GM23338 (cell line): ENCODE data around the gene PACSIN1. TPM values are rescaled to one million over a fixed set of nuclear protein-coding genes. Genes with fewer than 3 reads are reported as not detected.

Experiments used
- ATAC-seq: fragments of 200-7000 bp; cut with Tn5 transposase; 3 replicates; pipeline ENCODE4 v1.9.1; 2020
- DNase-seq: peaks from one replicate; pipeline ENCODE4 v3.0.0-alpha.2; 2015; ENCODE audit warnings: low spot score
- H2AFZ ChIP-seq: fragments of 200-600 bp; sonication (generic); 2 replicates; pipeline ENCODE4 v1.8.0; 2016; ENCODE audit warnings: antibody characterized with exemption, mild to moderate bottlenecking, moderate library complexity
- H3F3A ChIP-seq: fragments of 200-600 bp; sonication (generic); replicated peaks from 2 replicates; pipeline ENCODE4 v1.8.0; 2017; ENCODE audit warnings: antibody characterized with exemption, mixed run types, low read depth
- H3K27ac ChIP-seq: fragments of 200-600 bp; sonication (generic); 2 replicates; pipeline ENCODE4 v1.6.1; 2016; ENCODE audit warnings: low read depth
- H3K27me3 ChIP-seq: fragments of 200-600 bp; sonication (generic); 2 replicates; pipeline ENCODE4 v1.8.0; 2016; ENCODE audit warnings: mild to moderate bottlenecking, mixed run types, moderate library complexity; ENCODE audit not compliant: insufficient read depth
- H3K36me3 ChIP-seq: fragments of 200-600 bp; sonication (generic); 2 replicates; pipeline ENCODE4 v1.8.0; 2016; ENCODE audit warnings: mild to moderate bottlenecking; ENCODE audit not compliant: insufficient read depth
- H3K4me1 ChIP-seq: fragments of 200-600 bp; sonication (generic); 2 replicates; pipeline ENCODE4 v1.8.0; 2016; ENCODE audit warnings: mild to moderate bottlenecking, moderate library complexity; ENCODE audit not compliant: insufficient read depth
- H3K4me2 ChIP-seq: fragments of 200-600 bp; sonication (generic); 2 replicates; pipeline ENCODE4 v1.7.1; 2017; ENCODE audit warnings: mixed run types
- H3K4me3 ChIP-seq: fragments of 200-600 bp; sonication (generic); 2 replicates; pipeline ENCODE4 v1.6.1; 2016; ENCODE audit warnings: mixed run types
- H3K79me2 ChIP-seq: fragments of 200-600 bp; sonication (generic); replicated peaks from 2 replicates; pipeline ENCODE4 v1.8.0; 2017; ENCODE audit warnings: mild to moderate bottlenecking; ENCODE audit not compliant: insufficient read depth
- H3K9me2 ChIP-seq: fragments of 200-600 bp; sonication (generic); 2 replicates; pipeline ENCODE4 v1.8.0; 2017; ENCODE audit not compliant: insufficient read depth
- H4K20me1 ChIP-seq: fragments of 200-600 bp; sonication (generic); replicated peaks from 2 replicates; pipeline ENCODE4 v1.8.0; 2017; ENCODE audit warnings: mild to moderate bottlenecking; ENCODE audit not compliant: insufficient read depth
- H3K27ac Mint-ChIP-seq: 2 replicates; pipeline ENCODE4 v1.8.0; 2020; ENCODE audit warnings: inconsistent platforms, mild to moderate bottlenecking, moderate library complexity, mixed read lengths
- H3K27me3 Mint-ChIP-seq: 3 replicates; pipeline ENCODE4 v1.8.0; 2022; ENCODE audit warnings: low read depth, mild to moderate bottlenecking, moderate library complexity, mixed read lengths, inconsistent platforms; ENCODE audit not compliant: insufficient read depth, poor library complexity
- H3K36me3 Mint-ChIP-seq: 3 replicates; pipeline ENCODE4 v1.8.0; 2021; ENCODE audit warnings: low read depth, mild to moderate bottlenecking, inconsistent platforms, moderate library complexity, mixed read lengths
- H3K4me1 Mint-ChIP-seq: 3 replicates; pipeline ENCODE4 v1.8.0; 2020; ENCODE audit warnings: mild to moderate bottlenecking, inconsistent platforms, mixed read lengths
- H3K4me3 Mint-ChIP-seq: 3 replicates; pipeline ENCODE4 v1.8.0; 2021; ENCODE audit warnings: moderate library complexity, mild to moderate bottlenecking, inconsistent platforms, mixed read lengths
- H3K9me3 Mint-ChIP-seq: 3 replicates; pipeline ENCODE4 v1.8.0; 2020; ENCODE audit warnings: moderate library complexity, mild to moderate bottlenecking, inconsistent platforms, mixed read lengths
- CREB1 ChIP-seq: fragments of 250-450 bp; sonication (Bioruptor Pico); IDR thresholded peaks from 2 replicates; pipeline ENCODE4 v1.5.0; 2020; ENCODE audit warnings: low read depth, mild to moderate bottlenecking, moderate library complexity
- EZH2 ChIP-seq: fragments of 200-600 bp; sonication (generic); IDR thresholded peaks from one replicate; pipeline ENCODE4 v1.8.0; 2017; ENCODE audit warnings: antibody characterized with exemption, mild to moderate bottlenecking, low read depth; ENCODE audit not compliant: unreplicated experiment
- EZH2phosphoT487 ChIP-seq: fragments of 200-600 bp; sonication (generic); IDR thresholded peaks from one replicate; pipeline ENCODE4 v1.8.1; 2018; ENCODE audit warnings: antibody characterized with exemption; ENCODE audit not compliant: unreplicated experiment
- JUNB ChIP-seq: IDR thresholded peaks from one replicate; pipeline ENCODE4 v1.6.1; 2016; ENCODE audit warnings: antibody characterized with exemption; ENCODE audit not compliant: unreplicated experiment
- POLR2AphosphoS5 ChIP-seq: IDR thresholded peaks from 2 replicates; pipeline ENCODE4 v1.6.1; 2016; ENCODE audit warnings: antibody characterized with exemption, low read depth
- STAT1 ChIP-seq: IDR thresholded peaks from one replicate; pipeline ENCODE4 v1.6.1; 2016; ENCODE audit warnings: antibody characterized with exemption; ENCODE audit not compliant: unreplicated experiment
- ZNF114 ChIP-seq: fragments of 250-450 bp; sonication (Bioruptor Pico); IDR thresholded peaks from 2 replicates; pipeline ENCODE4 v1.5.0; 2020; ENCODE audit warnings: mild to moderate bottlenecking, moderate library complexity
- ZNF331 ChIP-seq: fragments of 250-450 bp; sonication (Bioruptor Pico); IDR thresholded peaks from 2 replicates; pipeline ENCODE4 v1.5.0; 2020; ENCODE audit warnings: low read depth, mild to moderate bottlenecking, moderate library complexity
- ZNF462 ChIP-seq: fragments of 250-450 bp; sonication (Bioruptor Pico); IDR thresholded peaks from 2 replicates; pipeline ENCODE4 v1.5.0; 2020; ENCODE audit warnings: mild to moderate bottlenecking, moderate library complexity
- polyA plus RNA-seq: library from polyadenylated mRNA; unstranded; fragments of >200 nt; fragmentation: Nextera tagmentation; extraction: Ambion mirVana; gene quantifications from 2 replicates; pipeline ENCODE4 v1.2.1, GENCODE V29; 2016
- total RNA-seq: library from RNA; depleted of rRNA; stranded (reverse); fragments of >200 nt; shearing (Covaris generic); gene quantifications from 2 replicates; pipeline ENCODE4 v1.2.3, GENCODE V29; 2014
- TF ChIP-seq, protein P1 (sequence below), 2 experiments: fragments of 200-600 bp in 1 of 2; sonication (generic) in 1 of 2; conservative IDR thresholded peaks; 2 replicates each; pipeline versions ENCODE4 v1.5.1 to v1.6.1; 2016 to 2017; ENCODE audit warnings: antibody characterized with exemption in 2 of 2, low read depth in 2 of 2, mild to moderate bottlenecking in 2 of 2, moderate library complexity in 1 of 2
- TF ChIP-seq, protein P2 (sequence below): IDR thresholded peaks from one replicate; pipeline ENCODE4 v1.6.1; 2018; ENCODE audit warnings: antibody characterized with exemption; ENCODE audit not compliant: unreplicated experiment

The PACSIN1 gene
- total and polyA plus RNA-seq, 2 experiments from 2014 or later: 5.2 to 8.7 TPM

GRCh38 chr6:34576286-34576955, 110.5 kb downstream of the PACSIN1 start (continued):
- TF ChIP-seq ZNF462: no peak

- H3K4me3 Mint-ChIP-seq: no peak overlapping the region
- TF ChIP-seq, protein P1, sequence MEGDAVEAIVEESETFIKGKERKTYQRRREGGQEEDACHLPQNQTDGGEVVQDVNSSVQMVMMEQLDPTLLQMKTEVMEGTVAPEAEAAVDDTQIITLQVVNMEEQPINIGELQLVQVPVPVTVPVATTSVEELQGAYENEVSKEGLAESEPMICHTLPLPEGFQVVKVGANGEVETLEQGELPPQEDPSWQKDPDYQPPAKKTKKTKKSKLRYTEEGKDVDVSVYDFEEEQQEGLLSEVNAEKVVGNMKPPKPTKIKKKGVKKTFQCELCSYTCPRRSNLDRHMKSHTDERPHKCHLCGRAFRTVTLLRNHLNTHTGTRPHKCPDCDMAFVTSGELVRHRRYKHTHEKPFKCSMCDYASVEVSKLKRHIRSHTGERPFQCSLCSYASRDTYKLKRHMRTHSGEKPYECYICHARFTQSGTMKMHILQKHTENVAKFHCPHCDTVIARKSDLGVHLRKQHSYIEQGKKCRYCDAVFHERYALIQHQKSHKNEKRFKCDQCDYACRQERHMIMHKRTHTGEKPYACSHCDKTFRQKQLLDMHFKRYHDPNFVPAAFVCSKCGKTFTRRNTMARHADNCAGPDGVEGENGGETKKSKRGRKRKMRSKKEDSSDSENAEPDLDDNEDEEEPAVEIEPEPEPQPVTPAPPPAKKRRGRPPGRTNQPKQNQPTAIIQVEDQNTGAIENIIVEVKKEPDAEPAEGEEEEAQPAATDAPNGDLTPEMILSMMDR (conservative IDR thresholded peaks at IDR 0.05; ENCODE audit: low read depth in 2 of 2): no peak
- no peak for TF ChIP-seq ZNF114 (CRISPR knock-in tag)
- no peak for TF ChIP-seq ZNF331 (CRISPR knock-in tag)
- TF ChIP-seq STAT1: no peak
- no peak for TF ChIP-seq JUNB
- no peak for TF ChIP-seq CREB1 (CRISPR knock-in tag)
- no peak for TF ChIP-seq EZH2
- TF ChIP-seq, protein P2, sequence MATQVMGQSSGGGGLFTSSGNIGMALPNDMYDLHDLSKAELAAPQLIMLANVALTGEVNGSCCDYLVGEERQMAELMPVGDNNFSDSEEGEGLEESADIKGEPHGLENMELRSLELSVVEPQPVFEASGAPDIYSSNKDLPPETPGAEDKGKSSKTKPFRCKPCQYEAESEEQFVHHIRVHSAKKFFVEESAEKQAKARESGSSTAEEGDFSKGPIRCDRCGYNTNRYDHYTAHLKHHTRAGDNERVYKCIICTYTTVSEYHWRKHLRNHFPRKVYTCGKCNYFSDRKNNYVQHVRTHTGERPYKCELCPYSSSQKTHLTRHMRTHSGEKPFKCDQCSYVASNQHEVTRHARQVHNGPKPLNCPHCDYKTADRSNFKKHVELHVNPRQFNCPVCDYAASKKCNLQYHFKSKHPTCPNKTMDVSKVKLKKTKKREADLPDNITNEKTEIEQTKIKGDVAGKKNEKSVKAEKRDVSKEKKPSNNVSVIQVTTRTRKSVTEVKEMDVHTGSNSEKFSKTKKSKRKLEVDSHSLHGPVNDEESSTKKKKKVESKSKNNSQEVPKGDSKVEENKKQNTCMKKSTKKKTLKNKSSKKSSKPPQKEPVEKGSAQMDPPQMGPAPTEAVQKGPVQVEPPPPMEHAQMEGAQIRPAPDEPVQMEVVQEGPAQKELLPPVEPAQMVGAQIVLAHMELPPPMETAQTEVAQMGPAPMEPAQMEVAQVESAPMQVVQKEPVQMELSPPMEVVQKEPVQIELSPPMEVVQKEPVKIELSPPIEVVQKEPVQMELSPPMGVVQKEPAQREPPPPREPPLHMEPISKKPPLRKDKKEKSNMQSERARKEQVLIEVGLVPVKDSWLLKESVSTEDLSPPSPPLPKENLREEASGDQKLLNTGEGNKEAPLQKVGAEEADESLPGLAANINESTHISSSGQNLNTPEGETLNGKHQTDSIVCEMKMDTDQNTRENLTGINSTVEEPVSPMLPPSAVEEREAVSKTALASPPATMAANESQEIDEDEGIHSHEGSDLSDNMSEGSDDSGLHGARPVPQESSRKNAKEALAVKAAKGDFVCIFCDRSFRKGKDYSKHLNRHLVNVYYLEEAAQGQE: no peak
- no peak for TF ChIP-seq EZH2phosphoT487
- TF ChIP-seq POLR2AphosphoS5: no peak
Observed at GRCh38 chr6:34578445-34579262, 112.8 kb downstream of the PACSIN1 start.

More at GRCh38 chr6:34578445-34579262, 112.8 kb downstream of the PACSIN1 start:
- Histone ChIP-seq H3K79me2 (no peaks in the 10 kb centered on the region), H2AFZ (no peak overlapping the region), H3K4me2 (no peak overlapping the region), H3K27ac (no peak overlapping the region), H3K36me3 (no peaks in the 10 kb centered on the region), H4K20me1 (0 out of 2 replicates have a peak, but pooled peaks cover 3% of the 10 kb centered on the region), H3K9me2 (no peaks in the 10 kb centered on the region), H3K27me3 (no peaks in the 10 kb centered on the region), H3K4me1 (peaks cover 15% of the 10 kb centered on the region), H3F3A (0 out of 2 replicates have a peak, but pooled peaks cover 4% of the 10 kb centered on the region), H3K4me3 (no peak overlapping the region)
- no peaks in the 10 kb centered on the region; the same call in 1 of the 3 replicates for H3K9me3 Mint-ChIP-seq
- no peak for DNase-seq
- peaks cover 10% of the 10 kb centered on the region for H3K27me3 Mint-ChIP-seq
- no peak overlapping the region for H3K27ac Mint-ChIP-seq
- H3K4me1 Mint-ChIP-seq: peaks cover 24% of the 10 kb centered on the region
- no peaks in the 10 kb centered on the region for H3K36me3 Mint-ChIP-seq
- ATAC-seq: no peak
